ENCODE results near the gene PLOD2.

The PLOD2 gene

DNA sequence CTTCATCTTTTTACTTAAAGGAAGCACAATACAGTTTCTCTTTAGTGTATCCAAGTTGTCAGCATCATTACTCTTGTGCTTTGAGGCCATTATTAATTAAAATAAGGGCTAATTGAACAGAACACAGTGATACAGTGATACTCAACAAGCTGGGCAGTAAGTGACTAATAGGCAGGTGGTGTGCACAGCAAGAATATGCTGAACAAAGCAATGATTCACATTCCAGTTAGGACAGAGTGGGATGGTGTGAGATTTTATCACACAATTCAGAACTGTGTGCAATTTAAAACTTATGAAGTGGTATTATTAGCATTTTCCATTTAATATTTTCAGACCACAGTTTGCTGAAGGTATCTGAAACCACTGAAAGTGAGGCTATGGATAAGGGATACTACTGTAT is 116.9 kb downstream of the PLOD2 start:
- H3K4me2 ChIP-seq (ENCODE audit: low read length) = no peak overlapping the region
- no peak overlapping the region for H3K27ac ChIP-seq
- no peak overlapping the region for H2AFZ ChIP-seq
- H3K27me3 ChIP-seq (ENCODE audit: control insufficient read depth, insufficient read depth, low read length) = no peaks in the 10 kb centered on the region
- no peaks in the 10 kb centered on the region for H3K9me3 ChIP-seq (ENCODE audit: control insufficient read depth, low read length)
- H3K4me1 ChIP-seq = no peaks in the 10 kb centered on the region
- TF ChIP-seq, protein P1, sequence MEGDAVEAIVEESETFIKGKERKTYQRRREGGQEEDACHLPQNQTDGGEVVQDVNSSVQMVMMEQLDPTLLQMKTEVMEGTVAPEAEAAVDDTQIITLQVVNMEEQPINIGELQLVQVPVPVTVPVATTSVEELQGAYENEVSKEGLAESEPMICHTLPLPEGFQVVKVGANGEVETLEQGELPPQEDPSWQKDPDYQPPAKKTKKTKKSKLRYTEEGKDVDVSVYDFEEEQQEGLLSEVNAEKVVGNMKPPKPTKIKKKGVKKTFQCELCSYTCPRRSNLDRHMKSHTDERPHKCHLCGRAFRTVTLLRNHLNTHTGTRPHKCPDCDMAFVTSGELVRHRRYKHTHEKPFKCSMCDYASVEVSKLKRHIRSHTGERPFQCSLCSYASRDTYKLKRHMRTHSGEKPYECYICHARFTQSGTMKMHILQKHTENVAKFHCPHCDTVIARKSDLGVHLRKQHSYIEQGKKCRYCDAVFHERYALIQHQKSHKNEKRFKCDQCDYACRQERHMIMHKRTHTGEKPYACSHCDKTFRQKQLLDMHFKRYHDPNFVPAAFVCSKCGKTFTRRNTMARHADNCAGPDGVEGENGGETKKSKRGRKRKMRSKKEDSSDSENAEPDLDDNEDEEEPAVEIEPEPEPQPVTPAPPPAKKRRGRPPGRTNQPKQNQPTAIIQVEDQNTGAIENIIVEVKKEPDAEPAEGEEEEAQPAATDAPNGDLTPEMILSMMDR (IDR thresholded peaks at IDR 0.05) = no peak
- H3K36me3 ChIP-seq (ENCODE audit: control insufficient read depth, insufficient read depth, low read length) = no peaks in the 10 kb centered on the region
- H3K9ac ChIP-seq = no peak overlapping the region
- no peaks in the 10 kb centered on the region for H3K79me2 ChIP-seq
- H3K4me3 ChIP-seq (ENCODE audit: low read depth, low read length) = no peak overlapping the region

GRCh38 chr3:146040630-146041029 is 120.4 kb downstream of the PLOD2 start:
- Histone ChIP-seq H3K9me3 (ENCODE audit: control insufficient read depth, low read length) (no peaks in the 10 kb centered on the region), H3K27ac (no peak overlapping the region), H3K79me2 (no peaks in the 10 kb centered on the region), H3K9ac (no peak overlapping the region), H3K4me2 (ENCODE audit: low read length) (no peak overlapping the region), H3K36me3 (ENCODE audit: control insufficient read depth, insufficient read depth, low read length) (no peaks in the 10 kb centered on the region), H3K4me1 (no peaks in the 10 kb centered on the region), H3K27me3 (ENCODE audit: control insufficient read depth, insufficient read depth, low read length) (no peaks in the 10 kb centered on the region), H3K4me3 (ENCODE audit: low read depth, low read length) (no peak overlapping the region), H2AFZ (no peak overlapping the region)
- TF ChIP-seq, protein P1 (IDR thresholded peaks at IDR 0.05) = no peak

- Histone ChIP-seq H3K4me2 (ENCODE audit: low read length) (no peak overlapping the region), H3K79me2 (no peaks in the 10 kb centered on the region), H2AFZ (no peak overlapping the region), H3K9ac (no peak overlapping the region), H3K9me3 (ENCODE audit: control insufficient read depth, low read length) (no peaks in the 10 kb centered on the region), H3K4me1 (no peaks in the 10 kb centered on the region), H3K36me3 (ENCODE audit: control insufficient read depth, insufficient read depth, low read length) (no peaks in the 10 kb centered on the region), H3K27ac (no peak overlapping the region), H3K4me3 (ENCODE audit: low read depth, low read length) (no peak overlapping the region), H3K27me3 (ENCODE audit: control insufficient read depth, insufficient read depth, low read length) (no peaks in the 10 kb centered on the region)
- TF ChIP-seq, protein P1 (IDR thresholded peaks at IDR 0.05) = no peak
These were observed 123.3 kb downstream of the PLOD2 start for GRCh38 chr3:146037697-146038096.

GRCh38 chr3:146036281-146036680 is 124.7 kb downstream of the PLOD2 start:
- Histone ChIP-seq H3K4me3 (ENCODE audit: low read depth, low read length) (no peak overlapping the region), H3K4me1 (no peaks in the 10 kb centered on the region), H3K4me2 (ENCODE audit: low read length) (no peak overlapping the region), H3K27me3 (ENCODE audit: control insufficient read depth, insufficient read depth, low read length) (no peaks in the 10 kb centered on the region), H3K79me2 (no peaks in the 10 kb centered on the region), H3K9ac (no peak overlapping the region), H3K27ac (no peak overlapping the region), H3K9me3 (ENCODE audit: control insufficient read depth, low read length) (no peaks in the 10 kb centered on the region), H3K36me3 (ENCODE audit: control insufficient read depth, insufficient read depth, low read length) (no peaks in the 10 kb centered on the region), H2AFZ (no peak overlapping the region)
- TF ChIP-seq, protein P1 (IDR thresholded peaks at IDR 0.05) = no peak

DNA sequence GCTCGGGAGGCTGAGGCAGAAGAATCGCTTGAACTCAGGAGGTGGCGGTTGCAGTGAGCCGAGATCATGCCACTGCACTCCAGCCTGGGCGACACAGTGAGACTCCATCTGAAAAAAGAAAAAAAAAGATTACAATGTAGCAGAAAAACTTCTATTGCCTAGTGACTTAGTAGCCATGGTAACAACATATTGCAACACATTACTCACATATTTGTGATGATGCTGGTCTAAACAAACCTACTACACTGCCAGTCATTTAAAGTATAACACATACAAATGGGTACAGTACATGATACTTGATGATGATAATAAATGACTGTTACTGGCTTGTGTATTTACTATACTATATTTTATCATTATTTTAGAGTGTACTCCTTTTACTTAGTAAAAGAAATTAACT is 125.6 kb downstream of the PLOD2 start:
- Histone ChIP-seq H3K4me3 (ENCODE audit: low read depth, low read length) (no peak overlapping the region), H3K9ac (no peak overlapping the region), H2AFZ (no peak overlapping the region), H3K4me1 (no peaks in the 10 kb centered on the region), H3K27ac (no peak overlapping the region), H3K4me2 (ENCODE audit: low read length) (no peak overlapping the region), H3K9me3 (ENCODE audit: control insufficient read depth, low read length) (no peaks in the 10 kb centered on the region), H3K36me3 (ENCODE audit: control insufficient read depth, insufficient read depth, low read length) (no peaks in the 10 kb centered on the region), H3K79me2 (no peaks in the 10 kb centered on the region), H3K27me3 (ENCODE audit: control insufficient read depth, insufficient read depth, low read length) (no peaks in the 10 kb centered on the region)
- TF ChIP-seq, protein P1 (IDR thresholded peaks at IDR 0.05) = no peak

Data from parathyroid adenoma (tissue), 2 donors.